ENCODE results near the gene TSEN34.
"Not testable (repeated sequence)": the region's sequence is repeated elsewhere in the genome, so short reads cannot be mapped to it uniquely, and the experiment has no call there.

Gene TSEN34

DNA sequence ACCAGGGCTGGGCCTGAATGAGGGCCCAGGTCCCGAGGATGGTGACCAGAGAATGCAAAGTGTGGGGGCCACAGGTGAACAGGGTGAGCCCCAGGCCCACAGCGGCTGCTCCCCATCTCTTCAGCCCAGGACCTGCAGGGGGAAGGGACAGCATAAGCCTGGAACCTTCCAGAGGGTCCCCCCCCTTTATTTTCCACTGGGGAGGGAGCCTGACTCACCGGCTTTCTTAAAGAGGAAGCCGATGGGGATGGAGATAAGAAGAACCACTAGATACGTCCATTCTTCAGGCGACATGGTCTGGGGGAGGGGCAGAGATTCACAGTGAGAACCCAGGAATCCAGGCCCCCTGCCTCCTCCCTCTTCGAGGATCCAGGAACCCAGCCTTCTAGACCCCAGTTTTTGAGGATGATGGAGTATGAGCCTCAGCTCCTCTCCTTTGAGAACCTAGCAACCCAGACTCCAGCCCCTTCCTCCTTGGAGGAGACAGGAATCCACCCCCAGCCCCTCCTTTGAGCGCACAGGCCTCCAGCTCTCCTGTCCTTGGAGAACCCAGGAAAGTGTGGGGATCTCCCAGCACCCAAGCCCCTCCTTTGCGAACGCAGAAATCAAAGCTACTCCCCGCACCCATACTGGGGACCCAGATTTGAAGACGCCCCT, 2.8 kb upstream of the TSEN34 start:
- DNase-seq (ENCODE audit: low spot score) = no peak

DNA sequence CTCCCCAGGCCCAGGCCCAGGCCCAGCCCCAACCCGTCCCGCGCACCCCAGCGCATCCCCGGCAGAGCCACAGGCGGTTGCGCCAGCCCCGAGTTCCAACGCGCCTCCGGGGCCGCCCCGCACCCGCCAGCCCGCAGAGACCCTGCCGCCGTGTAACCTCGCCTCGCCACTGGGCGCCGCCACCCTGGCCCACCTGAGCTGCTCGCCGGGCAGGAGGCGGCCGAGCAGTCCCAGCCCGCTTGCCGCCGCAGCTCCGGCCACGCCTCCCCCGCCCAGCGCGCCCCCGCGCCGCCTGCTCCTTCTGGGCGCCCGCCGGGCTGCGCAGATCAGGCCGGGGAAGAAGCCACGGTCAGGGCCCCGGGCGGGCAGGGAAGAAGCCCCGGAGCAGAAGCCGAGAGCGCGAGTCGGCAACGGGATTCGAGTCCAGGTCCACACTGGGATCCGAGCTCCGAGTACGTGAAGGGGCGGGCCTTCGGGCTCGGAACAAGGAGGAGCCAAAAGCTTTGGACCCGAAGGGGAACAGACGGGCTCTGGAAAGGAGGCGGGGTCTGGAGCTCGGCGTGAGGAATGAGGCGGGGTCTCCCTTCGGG, 1.9 kb upstream of the TSEN34 start, which contains the start of gene MBOAT7:
TSS of gene MBOAT7 (minus strand) at position 436 of the 590 bp plus-strand sequence. CDS start 1,072 bp downstream, outside the sequence.
- no peak for DNase-seq (ENCODE audit: low spot score)

DNA sequence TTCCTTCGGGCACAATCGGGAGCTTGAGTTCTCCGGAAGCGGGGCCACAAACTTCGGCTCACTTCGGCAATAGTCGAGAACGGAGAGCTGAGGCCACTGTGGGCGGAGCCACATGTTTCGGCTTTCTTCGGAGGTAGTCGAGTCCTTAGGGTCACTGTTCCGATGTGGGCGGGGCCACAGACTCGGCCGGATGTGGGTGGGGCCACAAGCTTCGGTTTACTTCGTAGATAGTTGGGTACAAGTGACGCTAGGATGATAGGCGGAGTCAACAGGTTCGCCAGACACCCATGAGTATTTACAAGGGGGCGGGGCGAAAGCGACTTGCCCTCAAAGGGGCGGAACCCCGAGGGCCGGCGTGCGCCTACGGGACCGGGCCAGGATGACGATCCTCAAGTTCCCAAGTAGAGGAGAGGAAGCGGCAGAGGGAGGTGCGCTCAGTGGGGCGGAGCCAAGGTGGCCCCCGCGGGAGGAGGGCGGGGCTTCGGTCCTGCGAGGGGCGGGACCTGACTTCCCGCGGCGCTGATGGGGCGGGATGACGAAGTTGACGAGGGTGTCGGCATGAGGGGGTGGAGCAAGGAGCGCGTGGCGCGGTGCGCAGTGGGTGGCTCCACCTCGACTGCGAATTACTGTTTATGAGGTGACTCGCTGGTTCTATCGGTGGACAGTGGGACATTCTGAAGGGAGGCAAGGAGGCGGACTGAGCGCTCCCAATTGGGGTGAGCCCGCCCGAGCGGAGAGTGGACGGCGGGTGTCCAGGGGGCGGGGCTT, 1.2 kb upstream of the TSEN34 start:
- DNase-seq (ENCODE audit: low spot score) = peak; percentile 89

DNA sequence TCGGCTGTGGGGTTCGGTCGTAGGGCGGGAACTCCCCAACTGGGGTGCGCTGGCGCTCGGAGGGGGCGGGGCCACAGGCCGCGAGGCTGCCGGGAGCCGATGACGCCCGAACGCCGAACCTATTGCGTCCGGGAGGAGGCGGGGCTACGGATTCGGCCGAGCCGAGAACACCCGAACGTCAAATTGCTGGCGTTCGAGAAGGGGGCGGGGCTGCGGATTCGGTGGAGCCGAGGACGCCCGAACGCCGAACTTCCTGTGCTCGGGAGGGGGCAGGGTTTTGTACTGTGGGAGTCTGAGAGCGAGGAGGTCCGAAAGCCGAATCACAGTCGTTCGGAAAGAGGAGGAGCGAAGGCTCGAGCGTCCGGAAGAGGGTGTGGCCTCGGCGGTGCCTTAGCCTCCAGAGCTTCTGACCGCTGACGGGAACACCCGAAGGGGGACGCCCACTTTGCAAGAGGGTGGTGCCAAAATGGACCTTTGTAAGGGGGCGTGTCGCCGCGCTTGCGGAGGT, 551 bp upstream of the TSEN34 start:
- peak; percentile 81 for DNase-seq (ENCODE audit: low spot score)

DNA sequence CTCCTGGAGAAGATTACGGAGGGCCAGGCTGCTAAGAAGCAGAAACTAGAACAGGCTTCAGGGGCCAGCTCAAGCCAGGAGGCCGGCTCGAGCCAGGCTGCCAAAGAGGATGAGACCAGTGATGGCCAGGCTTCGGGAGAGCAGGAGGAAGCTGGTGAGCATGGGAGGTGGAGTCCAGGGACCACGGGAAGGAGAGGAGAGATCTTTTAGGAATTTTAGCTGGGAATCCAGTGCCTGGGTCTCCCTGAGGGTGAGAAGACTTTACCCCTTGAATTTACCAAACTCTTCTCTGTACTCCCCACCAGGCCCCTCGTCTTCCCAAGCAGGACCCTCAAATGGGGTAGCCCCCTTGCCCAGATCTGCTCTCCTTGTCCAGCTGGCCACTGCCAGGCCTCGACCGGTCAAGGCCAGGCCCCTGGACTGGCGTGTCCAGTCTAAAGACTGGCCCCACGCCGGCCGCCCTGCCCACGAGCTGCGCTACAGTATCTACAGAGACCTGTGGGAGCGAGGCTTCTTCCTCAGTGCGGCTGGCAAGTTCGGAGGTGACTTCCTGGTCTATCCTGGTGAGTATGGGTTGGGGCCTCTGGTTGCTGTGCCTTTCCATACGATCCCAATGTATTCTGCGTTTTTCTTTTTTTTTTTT, 824 bp downstream of the TSEN34 start:
- DNase-seq (ENCODE audit: low spot score) = no peak

DNA sequence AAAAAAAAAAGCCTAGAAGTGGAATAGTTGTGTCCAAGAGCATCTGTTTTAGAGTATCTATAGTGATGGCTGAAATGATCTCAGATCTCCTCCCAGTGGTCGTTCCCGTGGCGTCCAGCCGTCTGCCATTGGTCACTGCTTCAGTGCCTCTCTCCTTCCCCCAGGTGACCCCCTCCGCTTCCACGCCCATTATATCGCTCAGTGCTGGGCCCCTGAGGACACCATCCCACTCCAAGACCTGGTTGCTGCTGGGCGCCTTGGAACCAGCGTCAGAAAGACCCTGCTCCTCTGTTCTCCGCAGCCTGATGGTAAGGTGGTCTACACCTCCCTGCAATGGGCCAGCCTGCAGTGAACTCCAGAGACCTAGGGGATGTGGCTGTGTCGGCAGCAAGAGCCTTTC, 1.9 kb downstream of the TSEN34 start:
- no peak for DNase-seq (ENCODE audit: low spot score)

DNA sequence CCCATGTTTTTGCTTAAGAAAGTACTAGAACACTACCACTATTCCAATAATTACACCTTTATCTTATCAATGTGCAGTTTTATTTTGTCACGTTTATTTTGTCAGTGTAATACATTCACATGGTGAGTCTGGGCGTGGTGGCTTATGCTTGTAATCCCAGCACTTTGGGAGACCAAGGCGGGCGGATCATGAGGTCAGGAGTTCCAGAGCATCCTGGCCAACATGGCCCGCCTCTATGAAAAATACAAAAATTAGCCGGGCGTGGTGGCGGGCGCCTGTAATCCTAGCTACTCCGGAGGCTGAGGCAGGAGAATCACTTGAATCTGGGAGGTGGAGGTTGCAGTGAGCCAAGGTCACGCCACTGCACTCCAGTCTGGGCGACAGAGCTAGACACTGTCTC, 3.4 kb downstream of the TSEN34 start:
- DNase-seq (ENCODE audit: low spot score) = not testable (repeated sequence)

DNA sequence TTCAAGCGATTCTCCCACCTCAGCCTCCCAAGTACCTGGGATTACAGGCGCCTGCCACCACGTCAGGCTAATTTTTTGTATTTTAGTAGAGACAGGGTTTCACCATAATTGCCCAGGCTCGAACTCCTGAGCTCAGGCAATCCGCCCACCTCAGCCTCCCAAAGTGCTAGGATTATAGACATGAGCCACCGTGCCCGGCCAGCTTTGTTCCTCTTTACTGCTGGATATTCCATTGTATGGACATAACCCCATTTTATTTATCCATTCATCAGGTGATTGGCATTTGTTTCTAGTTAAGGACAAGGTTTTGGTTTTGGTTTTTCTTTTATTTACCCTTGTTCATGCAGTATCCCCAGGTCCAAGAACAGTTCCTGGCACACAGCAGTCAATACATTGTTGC, 5.4 kb downstream of the TSEN34 start:
- no peak for DNase-seq (ENCODE audit: low spot score)

DNA sequence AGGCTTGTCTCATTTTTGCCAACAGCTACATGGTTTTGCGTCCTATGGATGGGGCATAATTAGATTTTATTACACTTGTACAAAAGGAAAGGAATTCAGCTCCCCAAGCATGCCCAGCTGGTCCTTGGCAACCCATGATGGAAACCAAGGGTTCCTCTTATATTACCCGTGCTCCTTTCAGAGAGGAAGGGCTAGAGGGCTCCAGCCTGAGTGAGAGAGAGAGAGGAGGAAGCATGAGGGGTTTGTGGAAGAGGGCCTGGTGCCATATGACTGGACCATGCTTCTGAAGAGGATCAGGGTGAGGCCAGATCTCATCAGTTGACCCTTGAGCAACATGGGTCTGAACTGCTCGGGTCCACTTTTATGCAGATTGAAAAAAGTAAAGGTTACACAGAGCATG, 6.0 kb downstream of the TSEN34 start:
- no peak for DNase-seq (ENCODE audit: low spot score)

DNA sequence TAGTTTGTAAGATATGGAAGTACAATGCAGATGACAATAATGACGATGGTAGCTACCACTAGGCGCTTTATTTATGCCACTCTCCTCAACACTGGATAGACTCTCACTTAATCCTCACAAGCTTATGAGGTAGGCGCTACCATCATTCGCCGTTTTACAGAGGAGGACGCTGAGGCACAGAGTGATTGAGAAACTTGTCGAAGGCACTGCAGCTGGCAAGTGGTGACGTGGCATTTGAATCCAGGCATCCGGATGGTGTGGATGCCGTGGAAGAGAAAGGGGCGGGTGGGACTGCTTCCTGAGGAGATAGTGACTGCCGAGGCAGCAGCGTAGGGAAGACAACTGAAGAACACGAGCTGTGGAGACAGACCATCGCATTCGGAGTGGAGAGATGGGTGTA, 8.3 kb downstream of the TSEN34 start:
- no peak for DNase-seq (ENCODE audit: low spot score)

DNA sequence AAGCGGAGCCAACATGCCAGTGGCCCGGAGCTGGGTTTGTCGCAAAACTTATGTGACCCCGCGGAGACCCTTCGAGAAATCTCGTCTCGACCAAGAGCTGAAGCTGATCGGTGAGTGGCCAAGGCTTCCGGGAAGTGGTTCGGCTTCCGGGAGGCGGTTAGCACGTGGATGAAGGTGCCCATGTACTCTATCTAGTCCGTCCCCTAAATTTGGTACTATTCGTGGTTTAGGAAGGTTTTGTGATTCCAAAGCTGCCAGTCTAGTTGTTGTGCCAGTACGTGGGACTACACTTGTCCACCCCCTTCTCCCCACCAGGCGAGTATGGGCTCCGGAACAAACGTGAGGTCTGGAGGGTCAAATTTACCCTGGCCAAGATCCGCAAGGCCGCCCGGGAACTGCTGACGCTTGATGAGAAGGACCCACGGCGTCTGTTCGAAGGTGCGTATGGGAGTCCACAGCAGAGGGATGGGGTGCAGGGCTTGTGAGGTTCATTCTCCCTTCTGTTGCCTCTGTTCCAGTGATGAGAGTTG, 10.1 kb downstream of the TSEN34 start:
- no peak for DNase-seq (ENCODE audit: low spot score)

DNA sequence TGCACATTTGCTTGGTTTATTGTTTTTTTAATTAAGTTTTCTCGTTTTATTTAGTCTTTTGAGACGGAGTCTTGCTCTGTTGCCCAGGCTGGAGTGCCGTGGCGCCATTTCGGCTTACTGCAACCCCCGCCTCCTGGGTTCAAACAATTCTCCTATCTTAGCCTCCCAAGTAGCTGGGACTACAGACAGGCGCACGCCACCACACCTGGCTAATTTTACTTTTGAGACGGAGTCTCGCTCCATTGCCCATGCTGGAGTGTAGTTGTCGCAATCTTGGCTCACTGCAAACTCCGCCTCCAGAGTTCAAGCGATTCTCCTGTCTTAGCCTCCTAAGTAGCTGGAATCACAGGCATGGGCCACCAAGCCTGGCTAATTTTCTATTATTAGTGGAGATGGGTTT, 10.9 kb downstream of the TSEN34 start:
- no peak for DNase-seq (ENCODE audit: low spot score)

DNA sequence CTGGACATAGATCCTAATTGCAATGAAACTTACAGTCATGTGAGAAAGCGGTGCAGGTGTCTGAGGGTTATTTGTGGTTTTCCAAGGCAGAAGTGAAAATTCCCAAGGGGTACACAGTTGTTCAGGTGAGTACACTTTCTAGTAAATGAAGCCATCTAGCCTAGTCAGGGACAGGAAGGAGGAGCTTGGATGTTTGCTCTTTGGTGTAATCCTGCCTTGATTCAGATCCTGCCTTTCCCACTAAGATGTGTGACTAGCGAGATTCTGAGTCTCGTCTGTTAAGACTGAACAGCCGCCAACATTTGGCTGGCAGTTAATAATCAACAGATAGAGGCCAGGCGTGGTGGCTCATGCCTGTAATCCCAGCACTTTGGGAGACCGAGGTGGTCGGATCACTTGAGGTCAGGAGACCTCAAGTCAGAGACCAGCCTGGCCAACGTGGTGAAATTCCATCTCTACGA, 12.1 kb downstream of the TSEN34 start:
- no peak for DNase-seq (ENCODE audit: low spot score)

DNA sequence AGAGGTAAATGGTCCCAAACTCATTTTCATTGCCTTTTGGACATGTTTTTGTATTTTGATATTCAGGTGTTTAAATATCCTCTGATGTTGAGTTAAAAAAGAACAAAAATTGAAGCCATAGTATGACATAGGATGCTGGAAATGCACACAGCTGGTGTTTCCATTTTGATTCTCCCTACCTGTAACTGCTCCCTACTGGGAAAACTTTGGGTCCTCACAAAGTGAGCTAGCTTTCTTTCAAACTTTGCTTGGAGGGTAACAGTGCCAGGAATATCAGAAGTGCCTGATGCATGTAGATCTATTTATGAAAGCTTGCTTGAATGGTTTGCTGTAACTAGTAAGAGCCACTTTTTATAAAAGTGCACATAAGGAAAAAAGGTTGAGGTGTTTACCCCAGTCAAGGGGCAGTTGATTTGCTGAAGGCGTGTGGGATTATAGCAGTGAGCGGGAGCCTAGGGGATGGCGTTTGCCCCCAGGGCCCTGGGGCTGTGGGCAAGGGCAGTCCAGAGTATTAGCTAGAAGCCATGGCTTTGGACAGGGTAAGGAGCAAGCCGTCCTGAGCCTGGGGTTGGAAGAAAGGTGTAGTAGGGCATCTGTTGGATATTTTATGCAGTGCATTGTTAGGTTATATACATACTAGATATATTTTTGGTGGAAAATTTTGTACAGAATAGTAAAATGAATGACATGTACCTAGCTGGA, 13.8 kb downstream of the TSEN34 start:
- no peak for DNase-seq (ENCODE audit: low spot score)

DNA sequence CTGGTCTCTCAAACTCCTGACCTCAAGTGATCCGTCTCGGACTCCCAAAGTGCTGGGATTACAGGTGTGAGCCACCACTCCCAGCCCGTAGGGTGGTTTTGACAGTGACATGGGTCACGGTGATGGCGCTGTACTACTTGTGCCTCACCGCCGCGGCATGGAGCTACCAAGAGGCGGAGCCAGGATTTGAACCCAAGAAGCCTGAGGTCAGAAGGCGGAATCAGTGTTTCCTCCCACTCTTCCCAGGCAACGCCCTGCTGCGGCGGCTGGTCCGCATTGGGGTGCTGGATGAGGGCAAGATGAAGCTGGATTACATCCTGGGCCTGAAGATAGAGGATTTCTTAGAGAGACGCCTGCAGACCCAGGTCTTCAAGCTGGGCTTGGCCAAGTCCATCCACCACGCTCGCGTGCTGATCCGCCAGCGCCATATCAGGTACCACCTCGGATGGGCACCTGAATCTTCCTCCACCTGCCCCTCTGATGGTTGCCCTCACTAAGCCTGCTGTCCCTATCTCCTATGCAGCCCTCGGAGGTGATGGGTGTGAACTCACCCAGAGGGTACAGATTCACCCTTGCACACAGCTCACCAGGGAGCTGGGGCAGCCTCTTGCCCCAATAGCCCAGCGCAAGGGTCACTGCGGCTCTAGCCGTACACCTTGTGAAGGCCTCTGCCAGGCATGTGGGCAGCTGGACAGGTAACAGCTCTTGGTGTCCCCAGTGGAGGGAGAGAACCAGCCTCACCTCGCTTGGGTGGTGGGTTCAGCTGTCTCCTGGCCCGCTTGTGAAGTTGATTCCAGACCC, 15.1 kb downstream of the TSEN34 start:
- no peak for DNase-seq (ENCODE audit: low spot score)

DNA sequence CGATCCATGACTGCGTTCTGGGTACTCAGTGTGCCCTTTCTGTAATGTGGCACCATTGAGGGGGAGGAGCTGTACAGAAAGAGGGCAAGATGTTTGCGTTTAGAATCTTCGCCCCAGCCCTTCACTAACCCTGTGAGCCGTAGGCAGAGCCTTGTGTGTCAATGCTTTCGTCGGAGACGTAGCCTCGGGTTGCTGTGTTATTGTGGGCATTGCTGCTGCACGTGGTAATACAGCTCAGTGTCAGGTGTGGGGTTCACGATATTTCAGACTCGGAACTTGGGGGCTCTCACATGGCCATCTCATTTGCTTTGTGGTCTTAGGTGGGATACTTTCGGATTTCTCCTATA, 15.7 kb downstream of the TSEN34 start:
- no peak for DNase-seq (ENCODE audit: low spot score)

DNA sequence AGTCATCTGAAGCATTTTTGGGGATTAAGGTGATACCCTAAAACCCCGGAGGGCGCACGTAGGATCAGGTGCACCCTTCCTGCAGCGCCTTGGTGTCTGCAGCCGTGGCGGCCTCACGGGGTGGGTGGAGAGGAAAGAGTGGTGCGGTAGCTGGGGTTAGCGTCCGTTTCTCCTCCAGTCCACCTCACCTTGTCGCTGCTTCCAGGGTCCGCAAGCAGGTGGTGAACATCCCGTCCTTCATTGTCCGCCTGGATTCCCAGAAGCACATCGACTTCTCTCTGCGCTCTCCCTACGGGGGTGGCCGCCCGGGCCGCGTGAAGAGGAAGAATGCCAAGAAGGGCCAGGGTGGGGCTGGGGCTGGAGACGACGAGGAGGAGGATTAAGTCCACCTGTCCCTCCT, 16.1 kb downstream of the TSEN34 start:
- DNase-seq (ENCODE audit: low spot score) = not testable (repeated sequence)

DNA sequence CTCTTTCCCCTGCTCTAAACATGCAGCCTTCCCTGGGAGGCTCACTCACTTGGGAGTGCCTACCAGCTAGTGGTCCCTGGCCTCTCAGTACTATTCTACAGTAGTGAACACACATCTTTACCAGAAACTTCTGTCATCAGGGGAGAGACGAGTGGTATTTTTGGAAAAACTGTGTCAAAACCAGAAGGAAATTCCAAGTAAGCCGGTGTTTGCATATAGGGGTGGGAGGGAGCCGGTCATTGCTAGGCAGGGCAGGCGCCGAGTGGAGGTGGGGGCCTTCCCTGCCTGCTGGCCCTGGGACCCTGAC, 16.5 kb downstream of the TSEN34 start:
- no peak for DNase-seq (ENCODE audit: low spot score)

DNA sequence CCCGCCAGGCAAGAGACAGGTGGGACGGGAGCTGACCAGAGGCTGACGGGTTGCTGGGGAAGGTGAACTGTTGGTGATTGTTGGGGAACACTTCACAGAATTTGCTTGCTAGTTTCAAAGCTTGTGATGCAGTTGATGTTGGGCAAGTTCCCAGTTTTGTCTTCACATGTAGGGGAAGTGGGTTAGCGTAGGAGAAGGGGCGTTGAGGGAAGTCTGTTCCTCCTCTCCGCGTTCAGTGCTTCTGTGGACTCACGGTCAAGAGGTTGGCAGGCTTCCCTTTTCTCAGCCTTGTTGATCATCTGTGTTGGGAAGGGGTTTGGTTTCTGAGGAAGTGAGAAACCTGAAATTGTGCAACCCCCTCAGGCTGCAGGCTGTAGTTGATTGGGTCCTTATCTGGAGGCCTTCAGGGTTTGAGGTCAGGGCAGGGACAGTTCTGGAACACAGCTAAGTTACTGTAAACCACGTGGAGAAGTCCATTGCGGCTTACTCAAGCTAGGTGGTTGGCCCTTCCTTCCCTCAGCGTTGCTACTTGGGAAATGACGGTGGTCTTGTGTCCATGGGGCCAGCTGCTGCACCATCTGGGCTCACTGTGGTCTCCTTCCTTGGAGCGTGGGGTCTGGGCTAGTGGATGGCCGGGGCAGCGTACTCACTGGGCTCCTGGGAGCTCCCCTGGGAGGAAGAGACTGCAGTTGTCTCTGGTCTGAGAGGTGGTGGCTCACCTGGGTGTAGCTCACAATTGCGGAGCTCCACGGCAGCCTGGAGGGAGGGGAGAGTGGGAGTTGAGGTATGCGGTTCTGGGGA, 17.1 kb downstream of the TSEN34 start:
- DNase-seq (ENCODE audit: low spot score) = peak; percentile 53

DNA sequence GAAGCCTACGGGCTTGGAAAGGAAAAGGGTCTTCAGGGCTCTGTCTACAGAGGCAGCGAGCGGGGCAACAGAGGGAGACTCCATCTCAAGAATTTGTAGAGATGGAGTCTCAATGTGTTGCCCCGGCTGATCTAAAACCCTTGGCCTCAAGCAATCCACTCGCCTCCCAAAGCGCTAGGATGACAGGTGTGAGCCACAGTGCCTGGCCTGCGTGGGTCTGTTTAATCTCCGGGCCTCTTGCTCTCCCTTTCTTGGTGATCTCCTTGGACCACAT, 17.6 kb downstream of the TSEN34 start:
- no peak for DNase-seq (ENCODE audit: low spot score)

Measured in HuH-7 (cell line).